OCI-LY3 (cell line): Measurements from ENCODE around the gene ATP11B.

ENCODE experiments used
- EZH2phosphoT487 ChIP-seq: fragments of 200-600 bp; shearing (Covaris generic); IDR thresholded peaks from 2 replicates; pipeline ENCODE4 v1.6.1; 2018; ENCODE audit warnings: antibody characterized with exemption, mixed run types, low read depth
- TF ChIP-seq, protein P1 (sequence below): fragments of 200-600, 300-600 bp; sonication (generic); IDR thresholded peaks from 2 replicates; pipeline ENCODE4 v1.5.1; 2014; ENCODE audit warnings: antibody characterized with exemption, low read length, low read depth

DNA sequence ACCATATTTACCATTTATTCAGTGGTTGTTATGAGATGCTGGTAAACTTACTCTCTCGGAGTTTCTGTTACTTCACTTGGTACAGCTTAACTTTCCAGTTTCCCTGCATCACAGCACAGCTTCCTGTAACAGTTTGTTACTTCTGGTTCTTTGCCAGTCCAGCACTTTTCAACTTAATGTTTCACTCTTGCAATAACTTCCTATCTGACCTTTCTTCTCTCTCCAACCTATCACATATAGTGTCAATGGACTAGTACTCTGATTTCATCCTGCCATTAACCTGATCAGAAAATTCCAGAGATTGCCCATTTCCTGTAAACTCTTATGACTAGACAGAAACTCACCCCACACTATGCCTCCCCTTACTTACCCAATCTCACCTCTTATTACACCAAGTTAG, 3.9 kb upstream of the ATP11B start:
- TF ChIP-seq, protein P1, sequence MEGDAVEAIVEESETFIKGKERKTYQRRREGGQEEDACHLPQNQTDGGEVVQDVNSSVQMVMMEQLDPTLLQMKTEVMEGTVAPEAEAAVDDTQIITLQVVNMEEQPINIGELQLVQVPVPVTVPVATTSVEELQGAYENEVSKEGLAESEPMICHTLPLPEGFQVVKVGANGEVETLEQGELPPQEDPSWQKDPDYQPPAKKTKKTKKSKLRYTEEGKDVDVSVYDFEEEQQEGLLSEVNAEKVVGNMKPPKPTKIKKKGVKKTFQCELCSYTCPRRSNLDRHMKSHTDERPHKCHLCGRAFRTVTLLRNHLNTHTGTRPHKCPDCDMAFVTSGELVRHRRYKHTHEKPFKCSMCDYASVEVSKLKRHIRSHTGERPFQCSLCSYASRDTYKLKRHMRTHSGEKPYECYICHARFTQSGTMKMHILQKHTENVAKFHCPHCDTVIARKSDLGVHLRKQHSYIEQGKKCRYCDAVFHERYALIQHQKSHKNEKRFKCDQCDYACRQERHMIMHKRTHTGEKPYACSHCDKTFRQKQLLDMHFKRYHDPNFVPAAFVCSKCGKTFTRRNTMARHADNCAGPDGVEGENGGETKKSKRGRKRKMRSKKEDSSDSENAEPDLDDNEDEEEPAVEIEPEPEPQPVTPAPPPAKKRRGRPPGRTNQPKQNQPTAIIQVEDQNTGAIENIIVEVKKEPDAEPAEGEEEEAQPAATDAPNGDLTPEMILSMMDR = no peak
- no peak for TF ChIP-seq EZH2phosphoT487
